Measurements from ENCODE around the gene RAPGEF5.

The RAPGEF5 gene, protein sequence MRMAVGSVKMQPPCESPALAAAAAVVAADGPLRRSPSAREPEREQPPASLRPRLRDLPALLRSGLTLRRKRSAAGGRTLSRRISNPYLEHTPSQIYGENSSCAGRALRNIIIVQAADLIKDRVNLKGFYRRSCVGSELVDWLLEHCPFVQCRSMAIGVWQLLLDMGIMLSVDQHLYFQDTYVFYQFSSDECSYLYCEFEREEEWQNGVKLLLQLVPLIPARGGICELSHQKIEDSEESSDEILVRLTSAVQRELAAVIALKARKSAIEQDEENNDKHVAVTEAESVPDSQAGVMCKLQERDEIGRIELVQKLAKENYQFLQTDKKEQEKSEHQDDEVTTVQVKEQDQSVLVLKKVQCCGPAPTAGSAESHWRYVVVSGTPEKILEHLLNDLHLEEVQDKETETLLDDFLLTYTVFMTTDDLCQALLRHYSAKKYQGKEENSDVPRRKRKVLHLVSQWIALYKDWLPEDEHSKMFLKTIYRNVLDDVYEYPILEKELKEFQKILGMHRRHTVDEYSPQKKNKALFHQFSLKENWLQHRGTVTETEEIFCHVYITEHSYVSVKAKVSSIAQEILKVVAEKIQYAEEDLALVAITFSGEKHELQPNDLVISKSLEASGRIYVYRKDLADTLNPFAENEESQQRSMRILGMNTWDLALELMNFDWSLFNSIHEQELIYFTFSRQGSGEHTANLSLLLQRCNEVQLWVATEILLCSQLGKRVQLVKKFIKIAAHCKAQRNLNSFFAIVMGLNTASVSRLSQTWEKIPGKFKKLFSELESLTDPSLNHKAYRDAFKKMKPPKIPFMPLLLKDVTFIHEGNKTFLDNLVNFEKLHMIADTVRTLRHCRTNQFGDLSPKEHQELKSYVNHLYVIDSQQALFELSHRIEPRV

DNA sequence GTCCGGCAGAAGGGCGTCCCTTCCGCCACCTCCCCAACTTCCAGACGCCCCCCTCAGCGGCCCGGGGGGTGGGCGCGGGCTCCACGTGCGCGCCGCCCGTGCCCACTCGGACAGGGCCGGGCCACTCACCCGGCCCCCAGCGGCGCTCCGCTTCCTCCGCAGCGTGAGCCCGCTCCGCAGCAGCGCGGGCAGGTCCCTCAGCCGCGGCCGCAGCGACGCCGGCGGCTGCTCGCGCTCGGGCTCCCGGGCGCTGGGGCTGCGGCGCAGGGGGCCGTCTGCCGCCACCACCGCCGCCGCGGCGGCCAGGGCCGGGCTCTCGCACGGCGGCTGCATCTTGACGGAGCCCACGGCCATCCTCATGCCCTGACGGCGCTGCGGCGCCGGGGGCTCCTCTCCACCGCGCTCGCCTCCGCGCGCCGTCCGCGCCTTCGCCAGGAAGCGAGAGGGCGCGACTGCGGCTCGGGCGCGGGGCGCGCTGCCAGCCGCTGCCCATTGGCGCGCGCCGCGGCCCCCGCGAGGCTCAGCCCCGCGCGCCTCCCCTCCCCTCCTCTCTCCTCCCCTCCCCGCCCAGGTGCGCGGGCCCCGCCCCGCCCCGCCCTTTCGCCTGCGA, at the start of gene RAPGEF5:
RAPGEF5 (minus strand) TSS at position 454 of the 610 bp plus-strand sequence; CDS start at position 360, 94 bp downstream.
- peak; percentile 59 for DNase-seq

DNA sequence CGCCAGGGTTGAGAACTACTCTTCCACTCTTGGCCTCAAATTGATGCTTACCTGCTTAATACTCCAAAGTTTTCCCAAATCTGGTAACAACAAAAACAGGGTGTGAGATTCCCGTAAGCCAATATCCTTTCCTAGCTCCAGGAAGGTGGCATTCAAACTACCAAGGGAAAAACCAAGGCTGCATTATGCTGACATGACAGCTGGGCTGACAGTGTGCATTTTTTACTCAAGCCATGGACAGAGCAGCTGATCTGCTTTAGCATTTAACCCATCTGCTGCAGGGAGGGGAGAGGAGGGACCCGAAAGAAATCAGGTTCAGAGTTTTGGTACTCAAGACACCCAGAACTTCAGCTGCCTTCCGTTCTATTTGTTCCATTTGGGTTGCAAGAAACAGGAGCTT, 49.8 kb upstream of the RAPGEF5 start:
- no peak for DNase-seq

DNA sequence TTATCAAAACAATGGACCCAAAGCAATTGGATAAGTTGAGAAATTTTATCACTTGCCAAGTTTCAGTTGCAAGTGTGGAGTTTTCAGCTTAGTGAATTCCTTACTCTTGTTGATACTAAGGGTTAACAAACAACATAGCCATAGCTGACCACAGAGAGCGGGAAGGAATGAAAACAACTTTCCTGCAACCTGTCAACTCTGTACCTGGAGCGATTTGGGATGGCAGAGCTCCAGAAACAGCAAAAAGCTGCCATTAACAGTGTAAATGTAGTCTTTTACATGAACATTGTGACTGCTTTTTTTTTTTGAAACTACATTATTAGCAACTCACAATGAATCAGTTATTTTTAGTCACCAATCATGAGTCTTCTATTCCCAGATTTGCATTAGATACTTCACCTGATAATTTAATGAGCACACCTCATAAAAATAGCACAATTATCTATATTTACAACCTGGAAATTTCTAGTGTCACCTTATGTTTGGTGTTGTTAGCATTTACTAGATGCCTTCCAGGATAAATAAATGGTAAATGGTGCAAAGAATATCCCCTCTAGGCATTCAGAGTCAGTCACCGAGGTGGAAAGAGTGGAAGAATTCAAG, 47.6 kb upstream of the RAPGEF5 start:
- DNase-seq: no peak

DNA sequence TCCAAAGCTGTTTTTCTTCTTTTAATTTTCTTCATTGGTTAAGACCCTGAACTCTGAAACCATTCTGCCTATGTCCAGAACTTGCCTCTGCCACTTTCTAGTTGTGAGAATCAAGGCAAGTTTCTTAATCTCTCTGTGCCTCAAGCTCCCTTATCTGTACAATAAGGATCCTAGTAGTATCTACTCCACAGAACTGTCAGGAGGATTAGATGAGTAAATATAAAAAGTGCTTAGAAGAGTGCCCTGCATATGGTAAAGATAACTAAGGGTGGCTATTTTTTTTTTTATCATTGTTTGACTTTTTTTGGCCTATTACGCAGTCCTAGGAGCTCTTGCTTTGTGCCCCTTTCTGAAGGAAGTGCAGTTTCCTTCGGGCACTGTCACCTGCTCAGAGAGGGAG, 46.4 kb upstream of the RAPGEF5 start:
- DNase-seq: no peak

DNA sequence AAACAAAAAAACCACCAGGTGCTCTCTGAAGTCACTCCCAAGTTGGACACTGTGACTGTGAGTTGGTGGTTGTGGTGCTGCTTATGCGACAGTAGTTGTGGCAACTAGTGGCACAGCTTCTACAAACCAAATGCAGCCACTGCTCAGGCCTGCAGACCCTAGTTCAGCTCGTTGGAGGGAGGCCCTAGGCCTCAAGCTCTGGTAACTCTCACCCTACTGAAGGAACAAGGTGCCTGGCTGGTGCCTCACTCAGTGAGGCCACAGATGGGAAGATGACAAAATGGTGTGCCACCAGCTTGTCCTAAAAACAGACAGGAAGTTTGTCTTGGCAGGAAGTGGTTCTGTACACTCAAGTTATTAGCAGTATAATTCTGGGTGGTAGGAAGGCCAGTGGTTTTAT, 45.3 kb upstream of the RAPGEF5 start:
- DNase-seq: no peak

DNA sequence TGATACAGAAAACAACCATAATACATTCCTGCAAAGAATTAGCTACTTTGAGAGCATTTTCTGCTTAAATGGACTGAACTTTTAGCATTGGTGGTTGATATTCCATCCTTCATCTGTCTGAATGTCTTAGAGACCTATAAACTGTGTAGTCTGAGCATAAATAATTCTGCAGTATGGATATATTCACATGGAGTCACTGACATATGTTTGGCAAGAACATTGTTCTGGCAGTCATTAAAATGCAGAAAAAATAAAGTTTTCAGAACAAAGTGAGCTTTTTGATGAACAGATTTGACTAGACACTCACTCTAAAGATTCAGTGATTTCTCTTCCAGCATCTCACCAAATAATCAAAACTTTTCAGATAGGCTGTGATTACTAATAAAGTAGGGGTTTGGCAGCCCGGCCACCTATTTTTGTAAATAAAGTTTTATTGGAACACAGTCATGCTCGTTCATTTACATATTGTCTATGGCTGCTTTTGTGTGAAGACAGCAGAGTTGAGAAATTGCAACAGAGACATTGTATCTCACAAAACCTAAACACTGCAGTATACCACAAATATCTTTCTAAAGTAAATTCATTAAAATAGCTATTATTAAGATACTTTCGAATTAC, 44.1 kb upstream of the RAPGEF5 start:
- DNase-seq: no peak

DNA sequence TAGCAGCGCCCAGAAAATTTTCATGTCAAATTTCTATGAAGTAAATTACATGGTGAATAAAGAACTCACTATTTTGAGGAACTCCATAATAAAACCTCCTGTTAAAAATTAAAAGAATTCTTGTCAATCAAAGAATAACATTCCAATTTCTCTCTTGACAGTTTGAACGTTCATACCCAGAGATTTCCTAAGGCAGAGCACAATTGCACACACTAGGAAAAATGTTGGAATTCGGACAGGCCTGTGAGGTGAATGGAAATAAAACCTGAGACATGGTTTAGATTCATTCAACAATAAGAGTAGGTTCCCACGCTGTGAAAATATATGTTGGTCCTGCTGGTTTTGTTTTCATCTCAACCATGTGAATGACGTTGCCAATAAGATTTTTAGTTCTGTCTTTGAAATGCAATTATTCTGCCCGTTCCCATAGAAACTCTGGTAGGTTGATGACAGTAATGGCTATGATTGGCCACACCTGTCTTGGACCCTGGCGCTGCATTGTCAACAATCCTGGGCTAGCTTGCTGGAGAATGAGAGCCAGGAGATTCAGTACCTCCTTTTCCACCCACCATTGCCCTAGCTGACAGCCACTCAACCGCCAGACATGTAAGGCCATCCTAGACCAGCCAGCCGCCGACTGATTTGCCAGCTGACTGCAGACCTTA, 43.3 kb upstream of the RAPGEF5 start:
- no peak for DNase-seq

DNA sequence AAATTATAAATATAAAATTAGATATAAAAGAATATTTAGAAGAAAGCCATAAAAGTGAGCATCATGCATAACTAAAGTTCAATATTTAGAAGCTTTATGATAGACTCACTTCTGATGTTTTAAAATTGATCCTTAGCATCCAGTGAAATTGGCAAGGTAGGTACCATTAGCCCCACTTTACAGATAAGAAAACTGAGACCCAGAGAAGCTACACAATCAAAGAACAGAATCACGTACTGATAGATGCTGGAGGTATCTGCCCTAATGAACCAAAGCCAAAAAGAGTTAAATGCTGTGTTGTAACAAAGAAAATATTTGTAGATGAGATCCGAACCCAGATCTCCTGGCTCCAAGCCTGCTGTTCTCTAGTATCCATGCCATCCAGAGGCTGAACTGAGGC, 42.6 kb upstream of the RAPGEF5 start:
- DNase-seq: no peak

DNA sequence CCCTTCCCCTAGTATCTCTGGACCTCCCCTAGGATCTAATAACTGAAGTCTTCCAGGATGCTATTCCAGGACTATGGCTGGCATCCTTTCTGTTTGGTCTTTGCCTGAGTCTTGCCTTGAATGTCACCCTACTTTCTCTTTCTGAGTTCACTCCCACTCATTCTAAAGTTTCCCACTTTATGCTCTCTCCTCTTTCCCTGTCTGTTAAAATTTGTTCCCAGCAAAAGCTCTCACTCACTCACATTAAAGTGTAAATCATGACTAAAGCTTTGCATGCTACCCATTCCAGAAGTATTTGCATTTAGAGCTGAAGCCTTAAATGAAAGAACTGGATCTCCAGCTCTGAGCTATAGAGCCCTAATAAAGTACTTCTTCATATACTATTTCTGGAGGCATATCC, 42.1 kb upstream of the RAPGEF5 start:
- no peak for DNase-seq

DNA sequence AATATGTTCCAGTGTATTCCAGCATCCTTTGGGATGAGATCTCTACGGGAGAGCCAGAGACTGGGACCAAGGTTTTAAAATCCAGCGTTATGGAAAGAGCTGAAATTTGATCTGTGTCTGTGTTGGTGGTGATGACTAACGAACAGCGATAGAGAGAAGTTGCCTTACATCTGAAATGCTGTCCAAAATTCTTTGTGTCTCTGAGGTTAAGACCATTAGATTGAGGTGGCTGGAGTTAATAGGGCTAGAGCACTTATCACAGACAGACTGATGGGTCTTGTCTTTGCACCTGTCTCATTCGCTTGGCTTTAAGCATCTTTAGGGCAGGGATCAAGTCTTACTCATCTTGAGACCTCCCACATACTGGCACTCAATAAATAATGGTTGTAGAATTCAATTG, 41.0 kb upstream of the RAPGEF5 start:
- DNase-seq: no peak

DNA sequence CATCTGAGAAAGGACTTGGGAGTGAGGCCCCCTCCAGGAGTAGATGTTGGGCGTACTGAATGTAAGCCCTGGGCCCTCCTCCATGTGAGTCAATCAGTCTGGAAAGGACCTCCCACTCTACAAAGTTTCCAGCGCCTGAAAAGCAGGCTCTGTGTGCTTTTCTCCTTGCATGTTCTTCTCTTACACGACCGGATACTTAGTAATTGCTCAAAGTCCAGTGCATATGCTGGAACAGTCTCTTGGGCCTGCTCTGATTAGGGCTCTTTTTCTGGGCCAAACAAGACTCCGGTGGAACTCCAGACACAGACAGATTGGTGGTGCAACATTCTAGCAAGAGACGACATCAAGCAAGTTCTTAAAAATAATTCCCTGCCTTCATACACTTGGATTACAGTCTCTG, 38.3 kb upstream of the RAPGEF5 start:
- DNase-seq: no peak

DNA sequence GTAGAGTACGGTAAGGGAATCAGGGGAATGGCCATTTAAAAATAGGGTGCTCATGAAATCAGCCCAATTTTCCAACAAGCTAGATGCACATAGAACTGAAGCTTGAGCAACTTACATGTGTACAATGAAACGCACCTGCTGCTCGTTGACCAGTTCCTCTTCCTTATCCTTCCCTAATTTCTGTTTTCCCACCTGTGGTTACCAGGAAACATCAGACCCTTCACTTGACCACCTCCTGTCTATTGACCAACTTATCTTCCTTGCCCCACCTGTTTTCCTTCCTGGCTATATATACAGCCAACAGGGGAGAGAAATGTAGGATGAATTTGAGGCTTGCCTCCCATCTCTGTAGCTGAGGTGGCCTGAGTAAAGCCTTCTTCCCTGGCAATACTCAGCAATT, 37.8 kb upstream of the RAPGEF5 start:
- no peak for DNase-seq

DNA sequence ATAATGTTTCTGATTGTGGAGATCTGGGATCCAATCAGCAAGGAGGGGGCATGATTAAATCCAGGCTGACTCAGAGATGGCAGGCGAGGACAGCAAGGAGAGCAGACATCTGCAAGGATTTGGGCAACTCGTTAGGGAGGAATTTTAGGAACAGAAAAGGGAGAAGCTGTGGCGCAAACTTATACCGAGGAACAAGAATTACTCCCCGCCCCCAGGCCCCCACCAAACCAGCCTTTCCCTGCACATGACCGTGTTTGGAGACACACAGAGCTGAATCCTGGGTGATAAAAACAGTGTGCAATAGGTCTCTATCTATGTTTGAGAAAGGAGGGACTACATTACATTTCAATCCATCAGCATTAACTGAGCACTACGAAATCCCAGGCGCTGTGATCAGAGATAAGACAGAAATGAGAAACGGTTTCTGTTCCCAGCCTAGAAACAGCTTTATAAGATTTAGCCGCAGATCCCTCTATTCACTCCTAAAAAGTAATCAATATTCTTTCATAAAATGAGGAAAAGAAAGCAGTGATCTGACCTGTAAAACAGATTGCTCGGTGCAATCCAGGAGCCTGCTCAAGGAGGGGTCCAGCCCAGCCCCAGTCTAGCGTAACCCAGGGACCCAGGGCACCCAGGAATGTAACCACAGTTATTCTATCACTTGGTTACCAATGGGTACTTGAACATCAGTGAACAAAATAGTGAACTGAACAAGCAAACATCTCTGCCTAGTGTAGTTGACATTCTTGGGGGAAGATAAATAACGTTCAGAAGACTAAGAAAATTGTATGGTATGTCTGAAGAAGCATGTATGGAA, 37.2 kb upstream of the RAPGEF5 start:
- DNase-seq: no peak

DNA sequence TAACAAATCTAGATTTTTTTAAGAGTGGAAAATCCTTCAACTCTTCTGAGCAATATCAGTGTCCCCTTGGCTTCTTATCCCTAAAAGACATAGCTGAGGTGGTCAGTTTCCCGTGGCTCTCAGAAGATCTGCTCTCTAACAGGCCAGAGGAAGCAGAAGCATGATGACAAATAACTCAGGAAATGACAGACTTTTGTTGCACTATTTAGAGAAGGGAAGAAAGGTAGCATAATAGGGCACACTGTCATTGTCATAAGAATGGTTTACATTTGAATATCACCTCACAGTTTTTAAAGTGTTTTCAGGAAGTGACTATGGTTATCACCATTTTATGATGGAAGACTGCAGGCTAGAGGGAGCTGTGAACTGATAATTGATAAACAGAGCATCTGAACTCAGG, 33.6 kb upstream of the RAPGEF5 start:
- no peak for DNase-seq

DNA sequence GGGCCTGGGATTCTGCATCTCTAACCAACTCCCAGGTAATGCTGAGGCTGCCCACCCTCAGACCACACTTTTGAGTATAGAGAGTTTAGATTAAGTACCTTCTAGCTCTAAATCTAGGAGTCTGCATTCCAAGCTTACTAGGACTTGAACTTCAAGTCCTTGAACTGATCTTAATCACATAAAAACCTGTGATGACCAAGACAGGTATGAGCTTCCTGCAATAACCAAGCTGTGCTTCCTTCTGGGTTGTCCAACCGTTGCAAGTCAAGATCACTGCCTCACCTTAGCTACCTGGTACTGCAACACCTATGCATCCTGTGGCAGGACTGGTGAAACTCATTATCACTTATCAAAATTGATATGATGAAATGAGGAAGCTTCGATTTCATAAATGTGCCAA, 32.9 kb upstream of the RAPGEF5 start:
- DNase-seq: no peak

DNA sequence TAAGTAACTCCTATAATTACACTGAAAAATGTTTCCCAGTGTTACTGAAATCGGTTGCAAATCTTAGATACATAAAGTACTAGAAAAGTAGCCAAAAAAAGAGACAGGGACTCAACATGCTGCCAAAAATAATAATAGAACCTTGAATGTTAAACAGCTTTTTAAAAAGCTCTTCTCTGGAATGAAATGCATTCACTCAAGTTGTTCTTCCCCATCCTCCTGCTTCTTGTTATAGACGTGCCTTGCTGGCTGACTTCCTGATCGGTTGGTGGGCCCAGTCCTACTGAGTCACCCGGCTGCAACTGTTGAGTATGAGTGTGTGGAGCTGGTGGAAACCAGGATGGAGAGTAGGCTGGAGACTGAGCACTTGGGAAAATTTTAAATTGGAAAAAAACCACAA, 30.6 kb upstream of the RAPGEF5 start:
- DNase-seq: no peak

DNA sequence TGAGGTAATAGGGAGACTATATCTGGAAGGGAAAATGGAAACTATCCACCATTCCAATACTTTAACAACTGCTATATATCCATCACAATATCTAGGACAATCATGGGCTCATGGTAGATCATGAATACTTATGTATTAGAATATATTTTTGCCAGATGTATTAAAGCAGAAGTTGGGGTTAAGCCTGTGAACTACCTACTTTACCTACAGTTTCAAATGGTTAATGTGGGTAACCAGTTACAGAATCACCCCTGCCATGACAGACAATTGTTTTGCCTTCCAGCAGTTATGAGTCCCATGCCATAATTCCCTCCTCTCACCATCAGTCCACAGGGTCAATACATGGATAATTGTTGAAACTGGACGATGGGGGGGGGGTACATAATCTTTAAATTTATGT, 29.9 kb upstream of the RAPGEF5 start:
- DNase-seq: no peak

DNA sequence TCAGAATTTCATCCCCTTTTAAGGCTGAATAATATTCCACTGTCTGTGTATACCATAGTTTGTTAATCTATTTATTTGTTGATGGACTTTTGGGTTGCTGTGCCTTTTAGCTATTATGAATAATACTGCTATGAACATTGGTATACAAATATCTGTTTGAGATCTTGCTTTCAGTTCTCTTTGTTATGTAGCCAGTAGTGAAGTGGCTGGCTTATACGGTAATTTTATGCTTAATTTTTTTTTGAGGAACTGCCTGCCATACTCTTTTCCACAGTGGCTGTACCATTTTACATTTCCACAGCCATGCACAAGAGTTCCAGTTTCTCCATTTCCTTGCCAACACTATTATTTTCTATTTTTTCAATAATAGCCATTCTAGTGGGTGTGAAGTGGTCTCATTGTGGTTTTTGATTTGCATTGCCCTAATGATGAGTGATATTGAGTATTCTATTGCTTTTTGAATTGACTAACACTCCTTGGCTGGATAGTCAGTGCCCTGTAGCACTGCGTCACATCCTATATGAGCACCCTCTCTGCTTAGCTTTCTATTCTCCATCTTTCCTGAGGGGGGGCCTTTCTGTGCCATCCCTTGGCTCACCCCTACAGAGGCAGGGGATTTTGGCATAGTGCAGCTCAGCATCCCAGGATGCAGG, 29.4 kb upstream of the RAPGEF5 start:
- no peak for DNase-seq

DNA sequence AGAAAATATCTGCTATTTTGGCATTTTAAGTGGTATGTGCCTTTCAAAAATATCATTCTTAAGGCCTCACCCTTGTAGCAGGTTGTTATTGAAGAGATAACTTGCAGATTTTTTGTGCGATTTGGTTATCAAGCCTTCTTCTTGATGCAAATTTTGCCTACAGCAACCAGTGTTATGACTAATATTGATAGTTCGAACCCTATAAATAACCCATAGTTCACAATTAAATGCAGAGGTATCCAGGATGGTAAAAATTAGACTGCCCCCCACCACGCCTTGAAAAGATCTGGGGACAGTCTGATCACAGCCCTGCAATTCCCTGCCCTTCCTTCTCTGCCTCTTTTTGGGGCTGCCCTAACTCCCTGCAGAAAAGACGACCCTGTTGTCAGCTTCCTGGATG, 28.4 kb upstream of the RAPGEF5 start:
- no peak for DNase-seq

DNA sequence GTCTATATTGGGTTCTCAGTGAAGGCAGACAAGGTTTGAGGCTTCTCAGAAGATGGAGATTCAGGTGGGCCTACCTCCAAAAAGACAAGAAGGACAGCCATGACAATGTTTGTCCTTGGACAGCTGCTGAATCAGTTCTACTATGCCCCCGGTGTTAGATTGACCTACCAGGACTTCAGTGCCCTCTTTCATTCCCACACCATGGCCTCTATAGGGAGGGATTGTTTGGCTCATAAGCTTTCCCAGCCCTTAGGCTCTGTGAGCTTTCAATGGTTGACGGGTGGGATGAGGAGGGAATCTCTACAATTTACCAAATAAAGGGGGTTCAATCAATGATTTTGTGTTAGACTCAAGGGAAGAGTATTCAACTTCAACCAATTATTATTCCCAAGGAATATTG, 23.4 kb upstream of the RAPGEF5 start:
- no peak for DNase-seq

All from NCI-H1105 (cell line).